ENCODE results near the gene SF3B1. TPM values are rescaled to one million over a fixed set of nuclear protein-coding genes. Genes with fewer than 3 reads are reported as not detected.

Gene SF3B1
- total and polyA plus RNA-seq, 2 of the 13 experiments (the other 11 are each of a cell fraction or from before 2014, with no cell fraction given), result 387 to 750 TPM

DNA sequence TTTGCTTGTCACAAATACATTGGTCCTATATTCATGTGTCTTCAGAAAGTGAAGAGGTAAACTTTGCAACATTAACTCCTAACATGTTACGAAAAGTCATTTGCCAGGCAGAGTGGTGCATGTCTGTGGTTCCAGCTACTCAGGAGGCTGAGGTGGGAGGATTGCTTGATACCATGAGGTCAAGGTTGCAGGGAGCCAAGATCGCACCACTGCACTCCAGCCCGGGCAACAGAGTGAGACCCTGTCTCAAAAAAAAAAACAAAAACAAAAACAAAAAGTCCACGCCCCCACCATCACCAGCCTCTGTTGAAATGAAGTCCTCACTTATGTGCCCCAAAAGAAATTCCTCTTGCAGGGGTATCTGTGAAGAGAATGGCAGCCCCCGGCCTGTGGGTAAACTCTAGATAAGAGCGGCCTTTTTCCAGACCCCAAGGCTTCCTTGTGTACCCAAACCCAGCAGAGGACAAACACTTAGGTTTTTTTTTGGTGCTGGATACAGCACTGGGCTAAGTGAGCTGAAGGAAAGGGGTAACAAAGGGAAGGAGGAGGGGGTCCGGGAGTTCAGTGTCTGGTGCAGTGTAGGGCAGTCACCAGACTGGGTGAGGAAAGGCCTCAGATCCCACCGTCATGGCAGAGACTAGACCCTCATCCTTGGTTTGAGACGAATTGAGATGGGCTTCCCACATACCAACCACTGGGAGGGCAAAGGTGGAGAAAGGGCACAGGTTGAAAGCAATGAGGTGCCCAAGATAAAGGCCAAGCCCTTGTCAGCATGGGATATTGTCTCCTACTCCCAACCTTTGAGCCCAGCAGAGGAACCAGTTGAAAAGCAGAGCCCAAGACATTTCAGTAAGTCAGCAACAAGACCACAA, 45.6 kb upstream of the SF3B1 start (continued):
- TF ChIP-seq, protein P1, sequence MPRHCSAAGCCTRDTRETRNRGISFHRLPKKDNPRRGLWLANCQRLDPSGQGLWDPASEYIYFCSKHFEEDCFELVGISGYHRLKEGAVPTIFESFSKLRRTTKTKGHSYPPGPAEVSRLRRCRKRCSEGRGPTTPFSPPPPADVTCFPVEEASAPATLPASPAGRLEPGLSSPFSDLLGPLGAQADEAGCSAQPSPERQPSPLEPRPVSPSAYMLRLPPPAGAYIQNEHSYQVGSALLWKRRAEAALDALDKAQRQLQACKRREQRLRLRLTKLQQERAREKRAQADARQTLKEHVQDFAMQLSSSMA (CRISPR knock-in tag; IDR thresholded peaks at IDR 0.05), result peak; percentile 48; the same call in 1 of the 2 replicates
- TF ChIP-seq ZEB1 (IDR thresholded peaks at IDR 0.05; ENCODE audit: insufficient replicate concordance, low read depth), result peak; percentile 61
- TF ChIP-seq, protein P2, sequence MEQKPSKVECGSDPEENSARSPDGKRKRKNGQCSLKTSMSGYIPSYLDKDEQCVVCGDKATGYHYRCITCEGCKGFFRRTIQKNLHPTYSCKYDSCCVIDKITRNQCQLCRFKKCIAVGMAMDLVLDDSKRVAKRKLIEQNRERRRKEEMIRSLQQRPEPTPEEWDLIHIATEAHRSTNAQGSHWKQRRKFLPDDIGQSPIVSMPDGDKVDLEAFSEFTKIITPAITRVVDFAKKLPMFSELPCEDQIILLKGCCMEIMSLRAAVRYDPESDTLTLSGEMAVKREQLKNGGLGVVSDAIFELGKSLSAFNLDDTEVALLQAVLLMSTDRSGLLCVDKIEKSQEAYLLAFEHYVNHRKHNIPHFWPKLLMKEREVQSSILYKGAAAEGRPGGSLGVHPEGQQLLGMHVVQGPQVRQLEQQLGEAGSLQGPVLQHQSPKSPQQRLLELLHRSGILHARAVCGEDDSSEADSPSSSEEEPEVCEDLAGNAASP (CRISPR knock-in tag; IDR thresholded peaks at IDR 0.05; ENCODE audit: borderline replicate concordance), result 0 out of 2 replicates have a peak, but pooled peaks have one; percentile 7
- TF ChIP-seq, protein P3, sequence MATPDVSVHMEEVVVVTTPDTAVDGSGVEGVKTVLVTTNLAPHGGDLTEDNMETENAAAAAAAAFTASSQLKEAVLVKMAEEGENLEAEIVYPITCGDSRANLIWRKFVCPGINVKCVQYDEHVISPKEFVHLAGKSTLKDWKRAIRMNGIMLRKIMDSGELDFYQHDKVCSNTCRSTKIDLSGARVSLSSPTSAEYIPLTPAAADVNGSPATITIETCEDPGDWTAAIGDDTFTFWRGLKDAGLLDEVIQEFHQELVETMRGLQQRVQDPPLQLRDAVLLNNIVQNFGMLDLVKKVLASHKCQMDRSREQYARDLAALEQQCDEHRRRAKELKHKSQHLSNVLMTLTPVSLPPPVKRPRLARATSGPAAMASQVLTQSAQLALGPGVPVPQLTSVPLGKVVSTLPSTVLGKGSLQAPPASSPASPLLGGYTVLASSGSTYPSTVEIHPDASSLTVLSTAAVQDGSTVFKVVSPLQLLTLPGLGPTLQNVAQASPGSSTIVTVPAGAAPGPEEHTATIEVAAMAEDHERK (CRISPR knock-in tag; IDR thresholded peaks at IDR 0.05; ENCODE audit: low read depth), result no peak
- TF ChIP-seq ZNF563 (CRISPR knock-in tag; IDR thresholded peaks at IDR 0.05), result no peak
- TF ChIP-seq HNF4G (IDR thresholded peaks at IDR 0.05; ENCODE audit: borderline replicate concordance, low read depth, low read length), result 0 out of 2 replicates have a peak, but pooled peaks have one; percentile 33
- TF ChIP-seq HNF4G (CRISPR knock-in tag; IDR thresholded peaks at IDR 0.05; ENCODE audit: borderline replicate concordance, low read depth), result no peak
- TF ChIP-seq MIXL1 (CRISPR knock-in tag; IDR thresholded peaks at IDR 0.05), result no peak
- no peak for TF ChIP-seq EED (CRISPR knock-in tag; IDR thresholded peaks at IDR 0.05)
- no peak for TF ChIP-seq NR3C1 (CRISPR knock-in tag; IDR thresholded peaks at IDR 0.05)
- TF ChIP-seq, protein P4, sequence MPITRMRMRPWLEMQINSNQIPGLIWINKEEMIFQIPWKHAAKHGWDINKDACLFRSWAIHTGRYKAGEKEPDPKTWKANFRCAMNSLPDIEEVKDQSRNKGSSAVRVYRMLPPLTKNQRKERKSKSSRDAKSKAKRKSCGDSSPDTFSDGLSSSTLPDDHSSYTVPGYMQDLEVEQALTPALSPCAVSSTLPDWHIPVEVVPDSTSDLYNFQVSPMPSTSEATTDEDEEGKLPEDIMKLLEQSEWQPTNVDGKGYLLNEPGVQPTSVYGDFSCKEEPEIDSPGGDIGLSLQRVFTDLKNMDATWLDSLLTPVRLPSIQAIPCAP (CRISPR knock-in tag; IDR thresholded peaks at IDR 0.05; ENCODE audit: low read depth), result no peak
- TF ChIP-seq ZSCAN20 (CRISPR knock-in tag; IDR thresholded peaks at IDR 0.05; ENCODE audit: borderline replicate concordance), result no peak
- TF ChIP-seq IRF2 (CRISPR knock-in tag; IDR thresholded peaks at IDR 0.05), result 0 out of 2 replicates have a peak, but pooled peaks have one; percentile 39
- TF ChIP-seq ZNF234 (CRISPR knock-in tag; conservative IDR thresholded peaks at IDR 0.05), result no peak
- TF ChIP-seq FOXJ3 (CRISPR knock-in tag; IDR thresholded peaks at IDR 0.05; ENCODE audit: borderline replicate concordance), result no peak
- TF ChIP-seq PHB2 (IDR thresholded peaks at IDR 0.05; ENCODE audit: partially characterized antibody), result no peak
- TF ChIP-seq RORA (CRISPR knock-in tag; IDR thresholded peaks at IDR 0.05), result no peak
- TF ChIP-seq FOXK1 (CRISPR knock-in tag; IDR thresholded peaks at IDR 0.05; ENCODE audit: borderline replicate concordance, low read depth), result no peak
- TF ChIP-seq SALL1 (CRISPR knock-in tag; IDR thresholded peaks at IDR 0.05), result no peak; the same call in none of the 2 replicates
- 0 out of 2 replicates have a peak, but pooled peaks have one; percentile 11 for TF ChIP-seq ZNF501 (CRISPR knock-in tag; IDR thresholded peaks at IDR 0.05)
- TF ChIP-seq AHR (CRISPR knock-in tag; IDR thresholded peaks at IDR 0.05), result 0 out of 2 replicates have a peak, but pooled peaks have one; percentile 65
- no peak for TF ChIP-seq MBNL3 (CRISPR knock-in tag; conservative IDR thresholded peaks at IDR 0.05)
